Measurements from ENCODE around the gene ZNF628. TPM values are rescaled to one million over a fixed set of nuclear protein-coding genes. Genes with fewer than 3 reads are reported as not detected.
"Not testable (repeated sequence)": the region's sequence is repeated elsewhere in the genome, so short reads cannot be mapped to it uniquely, and the experiment has no call there.

Gene ZNF628
- total RNA-seq, 1 donor from 2014 or later, result 6.0 TPM

- not testable (repeated sequence) for DNase-seq (ENCODE audit: low read depth)
Observed at GRCh38 chr19:55496820-55497219, 20.4 kb downstream of the ZNF628 start.

DNA sequence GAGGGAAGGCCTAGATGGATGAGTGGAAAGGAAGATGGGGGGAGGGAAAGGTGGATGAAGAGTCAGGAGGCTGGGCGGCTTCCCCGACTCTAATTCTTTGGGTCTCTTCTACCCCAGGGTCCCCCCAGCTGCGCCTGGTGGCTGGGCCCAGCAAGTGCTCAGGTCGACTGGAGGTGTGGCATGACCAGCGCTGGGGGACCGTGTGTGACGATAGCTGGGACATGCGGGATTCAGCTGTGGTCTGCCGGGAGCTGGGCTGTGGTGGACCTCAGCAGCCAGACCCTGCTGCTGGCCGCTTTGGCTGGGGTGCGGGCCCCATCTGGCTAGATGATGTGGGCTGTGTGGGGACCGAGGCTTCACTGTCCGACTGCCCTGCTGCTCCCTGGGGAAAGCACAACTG lies 21.3 kb downstream of the ZNF628 start:
- DNase-seq (ENCODE audit: low read depth), result no peak

GRCh38 chr19:55498246-55498840 lies 21.9 kb downstream of the ZNF628 start:
- DNase-seq (ENCODE audit: low read depth), result no peak

GRCh38 chr19:55500368-55500952 lies 24.0 kb downstream of the ZNF628 start:
- DNase-seq (ENCODE audit: low read depth), result no peak

DNA sequence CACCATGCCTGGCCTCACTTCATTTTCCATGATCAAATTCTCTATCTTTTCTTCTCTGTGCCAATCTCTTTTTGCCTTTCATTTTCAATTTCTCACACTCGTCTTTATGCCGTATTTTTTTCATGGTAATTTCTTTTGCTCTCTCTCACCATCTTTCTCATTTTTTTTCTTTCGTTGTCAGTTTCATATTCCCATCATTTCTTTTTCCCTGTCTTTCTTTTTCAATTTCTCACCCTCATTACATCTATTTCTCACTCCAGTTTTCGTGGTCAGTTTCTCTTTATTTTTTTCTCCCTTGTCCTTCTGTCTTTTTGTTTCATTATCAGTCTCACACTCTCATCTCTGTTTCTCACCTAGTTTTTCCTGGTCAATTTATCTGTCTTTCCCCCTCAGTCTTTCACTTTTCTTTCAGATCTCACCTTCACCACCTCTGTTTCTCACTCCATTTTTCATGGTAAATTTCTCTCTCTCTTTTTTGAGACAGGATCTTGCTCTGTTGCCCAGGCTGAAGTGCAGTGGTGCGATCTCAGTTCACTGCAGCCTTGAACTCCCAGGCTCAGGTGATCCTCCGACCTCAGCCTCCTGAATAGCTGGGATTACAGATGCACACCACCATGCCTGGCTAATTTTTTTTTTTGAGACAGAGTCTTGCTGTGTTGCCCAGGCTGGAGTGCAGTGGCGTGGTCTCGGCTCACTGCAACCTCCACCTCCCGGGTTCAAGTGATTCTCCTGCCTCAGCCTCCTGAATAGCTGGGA lies 26.0 kb downstream of the ZNF628 start:
- DNase-seq (ENCODE audit: low read depth), result no peak

GRCh38 chr19:55503157-55503501 lies 26.7 kb downstream of the ZNF628 start:
- no peak for DNase-seq (ENCODE audit: low read depth)

DNA sequence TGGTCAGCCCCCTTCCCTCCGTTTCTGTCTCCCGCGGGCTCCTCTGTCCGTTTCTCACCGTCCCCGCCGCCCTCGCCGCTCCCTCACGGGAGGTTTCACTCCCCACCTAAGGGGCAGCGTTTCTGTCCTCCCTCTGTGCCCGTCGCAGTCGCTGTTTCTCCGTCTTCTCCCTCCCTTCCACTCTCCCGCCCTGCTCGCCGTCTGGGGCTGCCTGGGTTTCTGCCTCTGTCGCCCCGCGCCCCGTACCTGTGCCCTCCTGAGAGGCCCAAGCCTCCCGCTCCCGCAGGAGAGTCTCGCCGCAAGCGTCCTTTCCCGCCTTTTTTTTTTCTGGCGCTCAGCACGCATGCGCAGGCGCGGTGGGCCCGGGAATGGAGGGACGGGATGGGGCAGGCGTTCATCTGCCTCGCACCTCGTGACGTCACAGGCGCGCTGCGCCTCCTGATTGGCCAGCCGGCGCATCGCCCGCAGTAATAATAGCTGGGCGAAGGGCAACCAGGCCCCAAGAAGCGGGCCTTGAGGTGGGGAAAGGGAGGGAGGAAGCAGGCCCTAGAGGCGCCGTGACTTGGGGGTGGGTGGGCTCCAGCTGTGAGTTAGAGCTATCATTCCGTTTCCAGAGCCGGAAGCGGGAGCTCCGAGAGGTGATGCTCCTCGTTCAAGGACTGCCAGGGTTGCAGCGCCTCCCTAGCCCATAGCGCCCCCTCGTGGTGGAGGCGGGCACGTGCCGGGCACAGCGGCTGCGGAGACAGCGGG lies 27.3 kb downstream of the ZNF628 start:
- peak; percentile 71 for DNase-seq (ENCODE audit: low read depth)

- DNase-seq (ENCODE audit: low read depth), result no peak
Observed at GRCh38 chr19:55504252-55504603, 27.8 kb downstream of the ZNF628 start.

DNA sequence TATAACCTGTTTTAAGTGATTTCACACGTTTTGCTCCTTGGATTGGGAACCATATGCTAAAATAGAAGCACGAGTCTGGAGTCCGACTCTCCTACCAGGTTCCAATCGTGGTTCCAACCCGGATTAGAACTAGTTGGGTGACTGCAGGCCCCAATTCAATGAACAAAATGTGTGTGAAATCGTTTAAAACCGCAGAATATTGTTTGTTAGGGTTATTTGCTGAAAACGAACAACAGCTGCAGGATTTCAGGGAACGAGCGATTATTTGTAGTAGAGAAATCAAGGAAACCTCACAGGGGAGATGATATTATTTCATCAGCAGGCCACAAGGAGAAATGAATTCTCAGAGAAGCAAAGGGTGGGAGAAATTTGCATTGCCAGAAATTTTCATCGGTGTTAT lies 28.6 kb downstream of the ZNF628 start:
- DNase-seq (ENCODE audit: low read depth), result no peak

DNA sequence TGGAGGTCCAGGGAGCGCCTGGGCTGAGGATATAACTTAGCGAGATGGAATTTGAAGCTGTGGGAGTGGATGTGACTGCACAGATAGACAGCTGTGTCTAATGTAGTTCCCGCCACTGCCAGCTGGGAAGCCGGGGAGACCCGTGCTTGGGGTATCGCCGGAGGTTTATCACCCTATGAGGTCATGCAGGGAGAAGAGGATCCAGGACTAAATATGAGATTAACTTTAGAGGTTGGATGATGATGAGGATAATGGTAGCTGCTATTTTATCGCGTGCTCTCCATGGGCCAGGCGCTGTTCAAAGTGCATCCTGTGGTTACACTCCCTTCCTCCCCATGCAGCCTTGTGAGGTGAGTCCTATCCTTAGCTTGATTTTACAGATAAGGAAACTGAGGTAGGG lies 31.7 kb downstream of the ZNF628 start:
- DNase-seq (ENCODE audit: low read depth), result no peak

DNA sequence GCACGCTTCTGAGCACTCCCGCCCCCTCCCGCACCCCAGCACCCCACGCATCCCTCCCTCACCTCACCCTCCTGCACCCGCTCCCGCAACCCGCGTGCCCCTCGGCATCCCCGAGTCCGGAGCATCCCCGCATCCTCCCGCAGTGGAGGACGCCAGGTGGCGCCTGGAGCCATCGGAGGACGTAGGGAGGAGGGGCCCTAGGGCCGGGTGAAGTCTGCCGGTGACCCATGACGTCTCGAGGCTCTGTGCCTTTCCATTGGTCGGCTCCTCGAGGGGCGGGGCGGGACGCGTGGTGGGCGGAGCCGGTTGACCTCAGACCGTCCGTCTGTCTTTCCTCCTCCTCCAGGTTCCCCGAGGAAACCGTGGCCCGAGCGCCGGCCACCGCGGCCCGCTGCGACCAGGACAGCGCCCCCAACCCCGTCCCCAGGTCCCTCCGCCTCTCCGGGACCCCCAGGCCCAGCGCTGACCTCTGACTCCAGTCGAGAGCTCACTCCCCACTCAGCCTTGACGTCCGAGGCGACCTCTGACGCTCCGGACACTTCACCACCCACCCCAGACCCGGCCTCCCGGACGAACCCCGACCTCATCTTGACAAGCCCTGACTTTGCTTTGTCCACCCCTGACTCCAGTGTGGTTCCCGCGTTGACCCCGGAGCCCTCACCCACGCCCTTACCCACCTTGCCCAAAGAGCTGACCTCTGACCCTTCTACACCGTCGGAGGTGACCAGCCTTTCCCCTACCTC lies 40.6 kb downstream of the ZNF628 start:
- DNase-seq (ENCODE audit: low read depth), result peak; percentile 68

- DNase-seq (ENCODE audit: low read depth), result peak; percentile 28
Observed at GRCh38 chr19:55519451-55520311, 43.3 kb downstream of the ZNF628 start.

DNA sequence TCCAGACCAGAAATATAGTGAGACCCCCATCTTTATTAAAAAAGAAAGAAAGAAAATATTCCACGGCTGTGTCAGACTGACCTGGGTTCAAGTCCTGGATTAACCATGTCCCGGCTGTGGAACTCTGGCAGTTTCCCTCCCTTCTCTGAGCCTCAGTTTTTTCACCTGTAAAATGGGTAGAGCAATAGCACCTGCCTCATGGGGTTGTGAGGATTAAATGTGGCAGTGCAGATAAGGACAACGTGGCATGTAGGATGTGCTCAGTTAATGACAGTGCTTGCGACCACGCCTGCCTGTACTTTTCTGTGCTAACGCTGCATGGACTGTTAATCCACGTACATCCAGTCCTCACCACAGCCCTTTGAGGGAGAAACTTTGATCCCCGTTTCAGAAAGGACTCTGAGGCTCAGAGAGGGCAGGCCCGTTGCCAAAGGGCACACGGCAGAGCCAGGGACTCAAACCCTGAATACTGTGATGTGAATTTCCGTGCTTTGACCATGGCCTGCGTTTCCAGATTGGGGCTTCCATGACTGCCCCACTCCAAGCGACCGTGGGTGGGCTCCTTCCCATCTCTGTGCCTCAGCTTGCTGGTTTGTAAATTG lies 44.4 kb downstream of the ZNF628 start:
- DNase-seq (ENCODE audit: low read depth), result no peak

GRCh38 chr19:55525289-55526101 lies 49.1 kb downstream of the ZNF628 start:
- no peak for DNase-seq (ENCODE audit: low read depth)

DNA sequence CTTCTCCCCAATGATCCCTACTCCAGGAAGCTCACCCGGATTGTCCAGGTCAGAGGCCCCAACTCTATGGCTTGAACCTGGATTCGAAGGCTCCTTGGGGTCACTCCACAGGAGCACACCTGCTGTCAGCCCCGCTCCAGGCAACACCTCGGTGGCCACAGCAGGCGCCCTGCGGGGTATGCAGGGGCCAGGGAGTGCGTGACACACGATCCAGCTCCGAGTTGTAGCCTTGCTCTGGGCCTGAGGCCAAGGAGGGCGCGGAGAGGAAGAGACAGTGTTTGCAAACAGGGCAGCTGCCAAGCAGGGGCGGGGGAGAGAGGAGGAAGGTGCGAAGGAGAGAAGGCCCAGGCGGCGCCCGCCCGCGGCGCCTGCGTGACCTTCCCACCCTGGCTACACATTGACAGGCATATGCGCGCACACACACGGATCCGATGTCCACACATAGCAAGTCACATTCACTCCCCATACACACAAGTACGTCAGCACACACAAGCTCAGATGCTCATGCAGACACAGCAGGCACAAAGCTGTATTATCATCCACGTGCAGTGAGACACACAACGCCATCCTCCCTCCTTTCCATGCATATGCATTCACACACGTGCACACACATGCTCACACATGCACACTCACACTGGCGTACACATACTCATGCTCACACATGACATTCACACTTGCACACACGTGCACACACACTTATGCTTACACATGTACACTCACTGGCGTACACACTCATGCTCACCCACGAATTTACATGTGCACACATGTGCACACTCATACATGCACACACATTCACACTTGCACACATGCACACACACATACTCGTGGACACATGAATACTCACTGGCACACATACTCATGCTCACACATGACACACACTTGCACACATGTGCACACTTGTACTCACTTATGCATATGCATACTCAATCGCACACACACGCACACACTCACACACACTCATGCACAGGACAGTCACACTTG lies 50.1 kb downstream of the ZNF628 start:
- DNase-seq (ENCODE audit: low read depth), result peak; percentile 55

DNA sequence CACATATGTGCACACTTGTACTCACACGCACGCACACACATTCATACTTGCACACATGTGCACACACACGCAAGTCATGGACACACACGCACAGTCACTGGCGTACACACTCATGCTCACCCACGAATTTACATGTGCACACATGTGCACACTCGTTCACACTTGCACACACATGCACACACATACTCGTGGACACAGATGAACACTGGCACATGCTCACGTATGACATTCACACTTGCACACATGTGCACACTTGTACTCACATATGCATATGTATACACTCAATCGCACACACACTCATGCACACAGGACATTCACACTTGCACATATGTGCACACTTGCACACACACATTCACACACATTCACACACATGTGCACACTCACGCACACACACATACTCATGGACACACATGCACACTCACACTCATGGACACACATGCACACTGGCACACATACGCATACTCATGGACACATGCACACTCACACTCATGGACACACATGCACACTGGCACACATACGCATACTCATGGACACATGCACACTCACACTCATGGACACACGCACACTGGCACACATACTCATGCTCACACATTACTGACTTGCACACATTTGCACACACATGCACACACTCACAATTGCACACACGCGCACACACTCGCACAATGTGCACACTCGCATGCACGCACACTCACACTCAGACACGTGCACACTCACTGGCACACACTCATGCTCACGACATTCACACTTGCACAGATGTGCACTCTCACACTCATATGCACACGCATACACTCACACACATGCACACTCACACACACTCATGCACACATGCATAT lies 51.0 kb downstream of the ZNF628 start:
- DNase-seq (ENCODE audit: low read depth), result no peak

GRCh38 chr19:55528030-55528803 lies 51.8 kb downstream of the ZNF628 start:
- no peak for DNase-seq (ENCODE audit: low read depth)
